HG02885 (cell line): Measurements from ENCODE around the gene MICALL2.

Source experiments
- ATAC-seq: cut with Tn5 transposase; IDR thresholded peaks from one replicate; pipeline ENCODE4 v1.9.1; 2021; ENCODE audit warnings: mild to moderate bottlenecking; ENCODE audit not compliant: unreplicated experiment, poor library complexity

The MICALL2 gene

GRCh38 chr7:1458683-1459511 is at the start of gene MICALL2:
TSS of gene MICALL2 (minus strand) at chr7:1459470. CDS start at chr7:1459326, 144 bp downstream.
- peak; percentile 23 for ATAC-seq

GRCh38 chr7:1508277-1508758 is 49.0 kb upstream of the MICALL2 start:
- ATAC-seq = no peak

GRCh38 chr7:1505731-1506550 is 46.7 kb upstream of the MICALL2 start:
- no peak for ATAC-seq

GRCh38 chr7:1503816-1504775 is 44.8 kb upstream of the MICALL2 start, which contains the start of gene INTS1:
TSS of gene INTS1 (minus strand) at chr7:1504389. CDS start at chr7:1503960, 429 bp downstream.
- peak; percentile 82 for ATAC-seq

GRCh38 chr7:1503390-1503789 is 44.1 kb upstream of the MICALL2 start:
- no peak for ATAC-seq

- no peak for ATAC-seq
Measured at GRCh38 chr7:1502845-1503244, 43.6 kb upstream of the MICALL2 start.

- no peak for ATAC-seq
Measured at GRCh38 chr7:1501487-1502270, 42.4 kb upstream of the MICALL2 start.

- no peak for ATAC-seq
Measured at GRCh38 chr7:1500064-1500807, 41.0 kb upstream of the MICALL2 start.

GRCh38 chr7:1499367-1500029 is 40.2 kb upstream of the MICALL2 start:
- no peak for ATAC-seq

- no peak for ATAC-seq
Measured at GRCh38 chr7:1498370-1499305, 39.4 kb upstream of the MICALL2 start.

GRCh38 chr7:1497293-1497927 is 38.1 kb upstream of the MICALL2 start:
- no peak for ATAC-seq

- no peak for ATAC-seq
Measured at GRCh38 chr7:1496531-1497292, 37.4 kb upstream of the MICALL2 start.

- no peak for ATAC-seq
Measured at GRCh38 chr7:1495564-1496242, 36.4 kb upstream of the MICALL2 start.

GRCh38 chr7:1494866-1495563 is 35.7 kb upstream of the MICALL2 start:
- ATAC-seq = no peak

- no peak for ATAC-seq
Measured at GRCh38 chr7:1494447-1494846, 35.2 kb upstream of the MICALL2 start.
